ENCODE measurements around the gene MAGEA8. TPM values are rescaled to one million over a fixed set of nuclear protein-coding genes. Genes with fewer than 3 reads are reported as not detected.
"Not testable (repeated sequence)": the region's sequence is repeated elsewhere in the genome, so short reads cannot be mapped to it uniquely, and the experiment has no call there.

MAGEA8 gene
- polyA plus RNA-seq, 2 donors = not detected

GRCh38 chrX:149877636-149878035 is 3.3 kb upstream of the MAGEA8 start:
- Histone ChIP-seq H3K9me3 (ENCODE audit: control insufficient read depth in 2 of 2, insufficient read depth in 1 of 2, low read depth in 1 of 2, low read length in 1 of 2) (peaks cover 0 to 3% of the 10 kb centered on the region in 2 donors), H3K27ac (ENCODE audit: low read depth in 2 of 2, low read length in 1 of 2) (no peak overlapping the region), H3K36me3 (ENCODE audit: control insufficient read depth in 2 of 2, insufficient read depth in 2 of 2, low read length in 1 of 2) (no peaks in the 10 kb centered on the region), H3K4me3 (ENCODE audit: low read depth in 1 of 2, low read length in 2 of 2) (no peak overlapping the region), H3K4me1 (ENCODE audit: control insufficient read depth in 2 of 2, insufficient read depth in 2 of 2, low read length in 1 of 2) (no peaks in the 10 kb centered on the region), H3K27me3 (ENCODE audit: control insufficient read depth in 1 of 2, insufficient read depth in 2 of 2, low read length in 2 of 2) (peaks cover 0 to 2% of the 10 kb centered on the region in 2 donors)
- 64 to 67% methylated on average over 4 of the region's 4 CpGs for WGBS, 2 donors

GRCh38 chrX:149890828-149891227 is 9.8 kb downstream of the MAGEA8 start:
- H3K4me1 ChIP-seq (ENCODE audit: control insufficient read depth in 2 of 2, insufficient read depth in 2 of 2, low read length in 1 of 2); H3K4me3 ChIP-seq (ENCODE audit: low read depth in 1 of 2, low read length in 2 of 2); H3K27me3 ChIP-seq (ENCODE audit: control insufficient read depth in 1 of 2, insufficient read depth in 2 of 2, low read length in 2 of 2); H3K27ac ChIP-seq (ENCODE audit: low read depth in 2 of 2, low read length in 1 of 2); H3K9me3 ChIP-seq (ENCODE audit: control insufficient read depth in 2 of 2, insufficient read depth in 1 of 2, low read depth in 1 of 2, low read length in 1 of 2); H3K36me3 ChIP-seq (ENCODE audit: control insufficient read depth in 2 of 2, insufficient read depth in 2 of 2, low read length in 1 of 2): not testable (repeated sequence)
- 88 to 90% methylated on average over 1 to 2 of the region's 2 CpGs for WGBS, 2 donors

GRCh38 chrX:149898554-149898953 is 17.6 kb downstream of the MAGEA8 start:
- 52 to 67% methylated on average over 1 of the region's 1 CpG for WGBS, 2 donors
- Histone ChIP-seq H3K4me3 (ENCODE audit: low read depth in 1 of 2, low read length in 2 of 2) (no peak overlapping the region), H3K4me1 (ENCODE audit: control insufficient read depth in 2 of 2, insufficient read depth in 2 of 2, low read length in 1 of 2) (no peaks in the 10 kb centered on the region), H3K27me3 (ENCODE audit: control insufficient read depth in 1 of 2, insufficient read depth in 2 of 2, low read length in 2 of 2) (peaks cover 0 to 4% of the 10 kb centered on the region in 2 donors), H3K9me3 (ENCODE audit: control insufficient read depth in 2 of 2, insufficient read depth in 1 of 2, low read depth in 1 of 2, low read length in 1 of 2) (no peaks in the 10 kb centered on the region), H3K36me3 (ENCODE audit: control insufficient read depth in 2 of 2, insufficient read depth in 2 of 2, low read length in 1 of 2) (no peaks in the 10 kb centered on the region), H3K27ac (ENCODE audit: low read depth in 2 of 2, low read length in 1 of 2) (no peak overlapping the region)

GRCh38 chrX:149903889-149904748 is 23.1 kb downstream of the MAGEA8 start:
- Histone ChIP-seq H3K4me3 (ENCODE audit: low read depth in 1 of 2, low read length in 2 of 2) (no peak overlapping the region), H3K27ac (ENCODE audit: low read depth in 2 of 2, low read length in 1 of 2) (no peak overlapping the region), H3K4me1 (ENCODE audit: control insufficient read depth in 2 of 2, insufficient read depth in 2 of 2, low read length in 1 of 2) (no peaks in the 10 kb centered on the region), H3K9me3 (ENCODE audit: control insufficient read depth in 2 of 2, insufficient read depth in 1 of 2, low read depth in 1 of 2, low read length in 1 of 2) (no peaks in the 10 kb centered on the region), H3K36me3 (ENCODE audit: control insufficient read depth in 2 of 2, insufficient read depth in 2 of 2, low read length in 1 of 2) (no peaks in the 10 kb centered on the region), H3K27me3 (ENCODE audit: control insufficient read depth in 1 of 2, insufficient read depth in 2 of 2, low read length in 2 of 2) (peaks cover 0 to 4% of the 10 kb centered on the region in 2 donors)
- 27 to 34% methylated on average over 6 of the region's 6 CpGs for WGBS, 2 donors

- no peaks in the 10 kb centered on the region for H3K4me1 ChIP-seq (ENCODE audit: control insufficient read depth in 2 of 2, insufficient read depth in 2 of 2, low read length in 1 of 2)
- no peak overlapping the region for H3K4me3 ChIP-seq (ENCODE audit: low read depth in 1 of 2, low read length in 2 of 2)
- no peak overlapping the region for H3K27ac ChIP-seq (ENCODE audit: low read depth in 2 of 2, low read length in 1 of 2)
- H3K27me3 ChIP-seq (ENCODE audit: control insufficient read depth in 1 of 2, insufficient read depth in 2 of 2, low read length in 2 of 2) = no peaks in the 10 kb centered on the region
- H3K9me3 ChIP-seq (ENCODE audit: control insufficient read depth in 2 of 2, insufficient read depth in 1 of 2, low read depth in 1 of 2, low read length in 1 of 2) = no peaks in the 10 kb centered on the region
- 92 to 94% methylated on average over 3 of the region's 3 CpGs for WGBS, 2 donors
- no peaks in the 10 kb centered on the region for H3K36me3 ChIP-seq (ENCODE audit: control insufficient read depth in 2 of 2, insufficient read depth in 2 of 2, low read length in 1 of 2)
Observed at GRCh38 chrX:149908308-149908707, 27.3 kb downstream of the MAGEA8 start.

GRCh38 chrX:149908727-149909126 is 27.7 kb downstream of the MAGEA8 start:
- Histone ChIP-seq H3K9me3 (ENCODE audit: control insufficient read depth in 2 of 2, insufficient read depth in 1 of 2, low read depth in 1 of 2, low read length in 1 of 2) (no peaks in the 10 kb centered on the region), H3K4me1 (ENCODE audit: control insufficient read depth in 2 of 2, insufficient read depth in 2 of 2, low read length in 1 of 2) (no peaks in the 10 kb centered on the region), H3K27ac (ENCODE audit: low read depth in 2 of 2, low read length in 1 of 2) (no peak overlapping the region), H3K27me3 (ENCODE audit: control insufficient read depth in 1 of 2, insufficient read depth in 2 of 2, low read length in 2 of 2) (no peaks in the 10 kb centered on the region), H3K4me3 (ENCODE audit: low read depth in 1 of 2, low read length in 2 of 2) (no peak overlapping the region), H3K36me3 (ENCODE audit: control insufficient read depth in 2 of 2, insufficient read depth in 2 of 2, low read length in 1 of 2) (no peaks in the 10 kb centered on the region)

- WGBS, 2 donors = 91 to 92% methylated on average over 4 of the region's 4 CpGs
- Histone ChIP-seq H3K27me3 (ENCODE audit: control insufficient read depth in 1 of 2, insufficient read depth in 2 of 2, low read length in 2 of 2) (no peaks in the 10 kb centered on the region), H3K27ac (ENCODE audit: low read depth in 2 of 2, low read length in 1 of 2) (no peak overlapping the region), H3K9me3 (ENCODE audit: control insufficient read depth in 2 of 2, insufficient read depth in 1 of 2, low read depth in 1 of 2, low read length in 1 of 2) (no peaks in the 10 kb centered on the region), H3K36me3 (ENCODE audit: control insufficient read depth in 2 of 2, insufficient read depth in 2 of 2, low read length in 1 of 2) (no peaks in the 10 kb centered on the region), H3K4me1 (ENCODE audit: control insufficient read depth in 2 of 2, insufficient read depth in 2 of 2, low read length in 1 of 2) (no peaks in the 10 kb centered on the region), H3K4me3 (ENCODE audit: low read depth in 1 of 2, low read length in 2 of 2) (no peak overlapping the region)
Observed at GRCh38 chrX:149909324-149910177, 28.6 kb downstream of the MAGEA8 start.

- Histone ChIP-seq H3K27me3 (ENCODE audit: control insufficient read depth in 1 of 2, insufficient read depth in 2 of 2, low read length in 2 of 2) (no peaks in the 10 kb centered on the region), H3K4me3 (ENCODE audit: low read depth in 1 of 2, low read length in 2 of 2) (no peak overlapping the region), H3K36me3 (ENCODE audit: control insufficient read depth in 2 of 2, insufficient read depth in 2 of 2, low read length in 1 of 2) (no peaks in the 10 kb centered on the region), H3K4me1 (ENCODE audit: control insufficient read depth in 2 of 2, insufficient read depth in 2 of 2, low read length in 1 of 2) (no peaks in the 10 kb centered on the region), H3K27ac (ENCODE audit: low read depth in 2 of 2, low read length in 1 of 2) (no peak overlapping the region), H3K9me3 (ENCODE audit: control insufficient read depth in 2 of 2, insufficient read depth in 1 of 2, low read depth in 1 of 2, low read length in 1 of 2) (no peaks in the 10 kb centered on the region)
- WGBS, 2 donors = 91 to 95% methylated on average over 9 of the region's 9 CpGs
Observed at GRCh38 chrX:149910178-149910695, 29.3 kb downstream of the MAGEA8 start.

GRCh38 chrX:149916745-149917392 is 35.9 kb downstream of the MAGEA8 start:
- Histone ChIP-seq H3K27ac (ENCODE audit: low read depth in 2 of 2, low read length in 1 of 2) (no peak overlapping the region), H3K27me3 (ENCODE audit: control insufficient read depth in 1 of 2, insufficient read depth in 2 of 2, low read length in 2 of 2) (no peaks in the 10 kb centered on the region), H3K4me1 (ENCODE audit: control insufficient read depth in 2 of 2, insufficient read depth in 2 of 2, low read length in 1 of 2) (no peaks in the 10 kb centered on the region), H3K4me3 (ENCODE audit: low read depth in 1 of 2, low read length in 2 of 2) (no peak overlapping the region), H3K36me3 (ENCODE audit: control insufficient read depth in 2 of 2, insufficient read depth in 2 of 2, low read length in 1 of 2) (no peaks in the 10 kb centered on the region), H3K9me3 (ENCODE audit: control insufficient read depth in 2 of 2, insufficient read depth in 1 of 2, low read depth in 1 of 2, low read length in 1 of 2) (no peaks in the 10 kb centered on the region)
- 79 to 81% methylated on average over 3 of the region's 3 CpGs for WGBS, 2 donors

All from esophagus (tissue), 2 donors.